Suprapubic skin (tissue), 4 donors: ENCODE data around the gene MFN2.

Experiments used
- CTCF ChIP-seq, 2 donors: fragments of 200-600 bp in 1 of 2; fragments of 450-650 bp in 1 of 2; sonication (generic) in 1 of 2; IDR thresholded peaks; one replicate each; pipeline ENCODE4 v1.5.1; 2016 to 2019; ENCODE audit warnings: antibody characterized with exemption in 2 of 2, mild to moderate bottlenecking in 1 of 2, moderate library complexity in 1 of 2
- EP300 ChIP-seq: sonication (generic); formaldehyde crosslinking; IDR thresholded peaks from one replicate; pipeline ENCODE4 v1.6.1; 2017; ENCODE audit warnings: antibody characterized with exemption
- POLR2A ChIP-seq, 2 donors: fragments of 450-650 bp; IDR thresholded peaks; one replicate each; pipeline ENCODE4 v1.6.1; 2017; ENCODE audit warnings: antibody characterized with exemption in 2 of 2, mild to moderate bottlenecking in 2 of 2, moderate library complexity in 2 of 2
- POLR2AphosphoS5 ChIP-seq, 3 donors: sonication (generic); formaldehyde crosslinking; IDR thresholded peaks; one replicate each; pipeline ENCODE4 v1.6.1; 2017; ENCODE audit warnings: antibody characterized with exemption in 3 of 3

- no peak for TF ChIP-seq EP300
- TF ChIP-seq POLR2AphosphoS5 (IDR thresholded peaks at IDR 0.05): no peak
- TF ChIP-seq POLR2A (IDR thresholded peaks at IDR 0.05): no peak
- TF ChIP-seq CTCF (IDR thresholded peaks at IDR 0.05): no peak
Measured at GRCh38 chr1:12015499-12015898, 35.3 kb downstream of the MFN2 start.
